ENCODE results near the gene IL13.

- TF ChIP-seq CTCF (IDR thresholded peaks at IDR 0.05) (no peak), POLR2A (IDR thresholded peaks at IDR 0.05) (no peak)
Measured at GRCh38 chr5:132684922-132685720, 27.1 kb downstream of the IL13 start.

Data from ovary (tissue), 3 donors.